ENCODE data around the gene KLHL28.

DNA sequence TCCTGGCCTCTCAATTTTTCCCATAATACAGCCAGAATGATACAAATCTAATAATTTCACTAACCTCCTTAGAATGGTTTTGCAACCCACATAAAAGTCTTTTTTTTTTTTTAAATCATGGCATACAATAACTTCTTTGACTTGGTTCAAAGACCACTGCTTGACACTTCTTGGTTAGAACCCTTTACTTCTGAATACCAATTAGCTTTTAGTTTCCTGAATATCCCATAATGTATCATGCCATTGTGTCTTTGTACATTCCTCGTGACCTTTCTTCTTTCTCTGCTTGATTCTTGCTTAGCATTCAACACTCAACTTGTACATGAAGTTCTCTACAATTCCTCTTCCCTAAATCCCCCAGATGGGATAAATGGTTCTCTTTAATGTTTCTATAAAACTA lies 19.3 kb downstream of the KLHL28 start:
- TF ChIP-seq, protein P1, sequence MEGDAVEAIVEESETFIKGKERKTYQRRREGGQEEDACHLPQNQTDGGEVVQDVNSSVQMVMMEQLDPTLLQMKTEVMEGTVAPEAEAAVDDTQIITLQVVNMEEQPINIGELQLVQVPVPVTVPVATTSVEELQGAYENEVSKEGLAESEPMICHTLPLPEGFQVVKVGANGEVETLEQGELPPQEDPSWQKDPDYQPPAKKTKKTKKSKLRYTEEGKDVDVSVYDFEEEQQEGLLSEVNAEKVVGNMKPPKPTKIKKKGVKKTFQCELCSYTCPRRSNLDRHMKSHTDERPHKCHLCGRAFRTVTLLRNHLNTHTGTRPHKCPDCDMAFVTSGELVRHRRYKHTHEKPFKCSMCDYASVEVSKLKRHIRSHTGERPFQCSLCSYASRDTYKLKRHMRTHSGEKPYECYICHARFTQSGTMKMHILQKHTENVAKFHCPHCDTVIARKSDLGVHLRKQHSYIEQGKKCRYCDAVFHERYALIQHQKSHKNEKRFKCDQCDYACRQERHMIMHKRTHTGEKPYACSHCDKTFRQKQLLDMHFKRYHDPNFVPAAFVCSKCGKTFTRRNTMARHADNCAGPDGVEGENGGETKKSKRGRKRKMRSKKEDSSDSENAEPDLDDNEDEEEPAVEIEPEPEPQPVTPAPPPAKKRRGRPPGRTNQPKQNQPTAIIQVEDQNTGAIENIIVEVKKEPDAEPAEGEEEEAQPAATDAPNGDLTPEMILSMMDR (IDR thresholded peaks at IDR 0.05) = no peak
- TF ChIP-seq POLR2A (IDR thresholded peaks at IDR 0.05) = no peak

Measured in right lobe of liver (tissue), 4 donors.